NCI-H1048 (cell line): ENCODE results near the gene RCVRN.

ENCODE experiments used
- DNase-seq: peaks from one replicate; lab custom pipeline; 2025; lab: John Stamatoyannopoulos, UW

Gene RCVRN

DNA sequence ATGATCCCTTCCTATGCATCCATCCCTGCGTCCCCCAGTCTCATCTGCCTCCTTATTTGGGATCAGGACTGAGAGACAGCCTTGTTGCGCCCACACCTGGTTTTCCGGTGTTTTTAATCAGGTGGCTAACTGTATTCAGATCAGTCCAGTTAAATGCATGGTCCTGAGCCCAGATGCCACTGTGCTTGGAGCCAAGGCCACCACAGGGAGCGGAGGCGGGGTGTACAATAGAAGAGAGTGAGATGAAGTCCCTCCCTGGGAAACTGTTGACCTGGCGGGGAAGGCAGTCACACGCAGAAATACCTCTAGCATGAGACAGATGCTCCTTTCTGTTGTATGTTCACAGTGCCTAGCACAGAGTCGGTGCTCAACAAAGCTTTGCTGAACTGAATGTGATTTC lies 6.3 kb downstream of the RCVRN start:
- no peak for DNase-seq

GRCh38 chr17:9897372-9897968 lies 7.6 kb downstream of the RCVRN start:
- DNase-seq: no peak

DNA sequence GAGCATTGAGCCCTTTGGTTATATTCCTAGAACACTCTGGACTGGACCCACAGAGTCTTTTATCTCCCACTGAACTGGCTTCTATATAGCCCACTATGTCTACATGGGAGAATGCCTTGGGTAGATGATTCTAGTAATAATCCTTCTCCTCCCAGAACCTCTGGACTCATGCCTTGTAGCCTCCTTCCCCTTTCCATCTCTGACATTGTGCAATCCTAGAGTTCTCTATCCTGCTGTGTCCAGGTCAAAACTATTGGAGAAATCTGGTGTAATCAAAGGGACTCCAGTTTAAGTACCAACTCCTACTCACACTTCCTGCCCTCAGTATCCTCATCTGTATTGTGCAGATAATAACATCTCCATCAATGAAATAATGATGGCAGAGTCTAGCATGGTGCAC lies 9.1 kb downstream of the RCVRN start:
- no peak for DNase-seq

GRCh38 chr17:9894231-9894630 lies 10.8 kb downstream of the RCVRN start:
- DNase-seq: no peak

GRCh38 chr17:9893411-9894012 lies 11.6 kb downstream of the RCVRN start:
- DNase-seq: no peak

GRCh38 chr17:9890124-9890523 lies 14.9 kb downstream of the RCVRN start:
- peak; percentile 35 for DNase-seq

- DNase-seq: no peak
Observed at GRCh38 chr17:9887508-9887907, 17.6 kb downstream of the RCVRN start.

- no peak for DNase-seq
Observed at GRCh38 chr17:9886141-9886930, 18.7 kb downstream of the RCVRN start.

DNA sequence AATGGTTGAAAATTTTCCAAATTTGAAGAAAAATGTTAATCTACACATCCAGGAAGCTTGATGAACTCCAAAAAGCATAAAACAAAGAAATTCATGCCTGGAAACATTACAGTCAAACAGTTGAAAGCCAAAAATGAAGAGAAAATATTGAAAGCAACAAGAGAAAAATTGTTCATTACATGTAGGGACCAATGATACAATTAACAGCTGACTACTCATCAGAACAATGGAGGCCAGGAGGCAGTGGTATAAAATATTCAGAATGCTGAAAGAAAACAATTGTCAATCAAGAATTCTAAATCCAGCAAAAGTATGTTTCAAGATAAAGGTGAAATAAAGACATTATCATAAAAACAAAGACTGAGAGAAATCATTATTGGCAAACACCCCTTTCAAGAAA lies 21.6 kb downstream of the RCVRN start:
- no peak for DNase-seq

- no peak for DNase-seq
Observed at GRCh38 chr17:9880582-9880999, 24.5 kb downstream of the RCVRN start.

DNA sequence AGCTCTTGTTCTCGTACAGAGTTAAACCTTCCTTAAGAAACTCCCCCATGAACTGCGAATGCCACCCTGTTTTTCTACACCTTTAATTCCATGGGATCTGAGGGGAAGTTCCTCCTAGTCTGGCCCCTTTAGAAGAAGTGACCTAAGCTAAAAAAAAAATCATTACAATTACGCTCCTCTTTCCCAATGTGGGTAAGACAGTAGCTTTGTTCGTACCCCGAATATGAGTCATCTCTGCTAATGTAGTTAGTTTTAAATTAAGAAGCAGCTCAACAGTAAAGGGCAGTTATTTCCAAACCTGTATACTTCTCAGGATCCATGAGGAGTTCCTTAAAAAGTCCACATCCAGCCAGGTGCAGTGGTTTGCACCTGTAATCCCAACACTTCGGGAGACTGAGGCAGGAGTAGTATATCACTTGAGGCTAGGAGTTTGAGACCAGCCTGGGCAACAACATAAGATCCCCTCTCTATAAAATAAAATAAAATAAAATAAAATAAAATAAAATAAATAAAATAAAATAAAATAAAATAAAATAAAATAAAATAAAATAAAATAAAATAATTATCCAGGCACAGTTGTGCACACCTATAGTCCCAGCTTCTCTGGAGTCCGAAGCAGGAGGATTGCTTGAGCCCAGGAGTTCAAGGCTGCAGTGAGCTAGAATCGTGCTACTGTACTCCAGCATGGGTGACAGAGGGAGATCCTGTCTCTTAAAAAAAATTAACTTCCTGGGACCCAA lies 26.1 kb downstream of the RCVRN start:
- DNase-seq: no peak

DNA sequence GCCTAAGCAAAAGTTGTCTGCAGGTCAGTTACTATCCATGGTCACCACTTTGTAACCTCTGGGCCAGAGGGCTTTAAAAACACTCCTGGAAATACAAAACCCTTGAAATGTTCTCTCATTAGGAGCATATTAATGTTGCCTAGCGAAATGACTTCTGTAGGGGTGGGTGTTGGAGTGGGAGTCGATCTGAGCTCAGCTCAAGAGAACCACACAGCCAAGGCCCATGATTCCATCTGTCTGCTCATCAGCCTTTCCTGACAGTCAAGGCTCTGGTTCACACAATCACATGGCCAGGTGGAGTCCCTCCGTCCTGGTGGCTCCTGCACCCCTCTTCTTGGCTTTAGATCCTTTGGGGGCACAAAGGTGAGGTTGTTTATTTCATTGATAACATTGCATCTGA lies 26.7 kb downstream of the RCVRN start:
- no peak for DNase-seq

DNA sequence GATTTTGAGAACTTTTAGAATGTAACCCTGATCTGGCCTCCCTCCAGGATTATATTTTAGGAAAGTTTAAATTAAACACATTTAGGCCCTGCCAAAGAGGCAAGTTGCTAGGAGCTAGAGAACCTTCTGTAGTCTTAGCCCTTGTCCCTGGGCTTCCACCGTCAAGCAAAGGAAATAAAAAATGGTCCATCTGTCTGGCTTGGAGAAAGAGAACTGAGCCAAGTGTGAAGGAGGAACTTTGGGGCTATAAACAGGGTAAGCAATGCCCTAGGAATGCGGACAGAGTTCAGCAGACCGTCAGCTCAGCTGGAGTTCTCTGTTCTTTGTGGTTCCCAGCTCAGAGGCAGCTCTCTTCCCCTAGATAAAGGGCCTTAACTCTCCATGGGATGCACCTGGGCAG lies 29.6 kb downstream of the RCVRN start:
- DNase-seq: no peak

DNA sequence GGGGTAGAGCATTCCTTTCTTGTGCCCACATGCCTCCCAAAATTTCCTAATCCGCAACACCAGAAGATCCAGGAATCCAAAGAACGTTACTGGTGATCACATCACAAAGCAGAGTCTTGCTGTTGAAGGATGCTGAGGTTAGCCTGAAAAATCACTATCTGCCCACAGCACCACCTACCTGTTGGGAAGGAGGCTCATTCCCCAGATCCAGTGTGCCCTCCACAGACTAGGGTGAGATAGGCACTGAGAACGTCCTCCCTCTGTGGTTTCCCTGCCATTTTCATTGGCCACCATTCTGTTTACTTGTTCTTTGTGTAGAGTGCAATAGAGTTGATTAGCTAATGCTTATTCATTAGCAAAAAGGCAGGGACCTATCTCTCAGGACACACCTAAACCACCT lies 30.3 kb downstream of the RCVRN start:
- no peak for DNase-seq

GRCh38 chr17:9872852-9873251 lies 32.2 kb downstream of the RCVRN start:
- DNase-seq: no peak

DNA sequence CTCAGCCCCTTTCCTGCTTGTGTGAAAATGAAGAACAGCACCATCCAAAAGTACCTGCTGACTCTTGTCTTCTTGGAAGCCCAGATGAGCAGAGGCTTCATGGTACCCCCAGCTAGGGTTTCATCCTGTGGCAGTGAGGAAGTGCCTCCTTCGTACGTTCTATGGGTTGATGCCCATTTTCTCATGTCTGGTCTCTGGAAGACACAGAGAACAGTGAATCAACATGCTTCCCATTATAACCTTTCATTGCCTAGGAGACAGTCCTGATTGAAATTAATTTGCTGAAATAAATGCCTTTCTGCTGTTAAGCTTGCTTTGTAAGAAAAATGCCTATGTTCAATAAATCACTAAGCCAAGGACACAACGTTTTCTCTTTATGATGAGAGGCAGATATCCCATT lies 36.5 kb downstream of the RCVRN start:
- no peak for DNase-seq

- DNase-seq: no peak
Observed at GRCh38 chr17:9865586-9865985, 39.5 kb downstream of the RCVRN start.

GRCh38 chr17:9862949-9863348 lies 42.1 kb downstream of the RCVRN start:
- DNase-seq: no peak

GRCh38 chr17:9862220-9862619 lies 42.9 kb downstream of the RCVRN start:
- DNase-seq: no peak

GRCh38 chr17:9860851-9861250 lies 44.2 kb downstream of the RCVRN start:
- DNase-seq: no peak

GRCh38 chr17:9859781-9860180 lies 45.3 kb downstream of the RCVRN start:
- no peak for DNase-seq

GRCh38 chr17:9855036-9855435 lies 50.0 kb downstream of the RCVRN start:
- no peak for DNase-seq

DNA sequence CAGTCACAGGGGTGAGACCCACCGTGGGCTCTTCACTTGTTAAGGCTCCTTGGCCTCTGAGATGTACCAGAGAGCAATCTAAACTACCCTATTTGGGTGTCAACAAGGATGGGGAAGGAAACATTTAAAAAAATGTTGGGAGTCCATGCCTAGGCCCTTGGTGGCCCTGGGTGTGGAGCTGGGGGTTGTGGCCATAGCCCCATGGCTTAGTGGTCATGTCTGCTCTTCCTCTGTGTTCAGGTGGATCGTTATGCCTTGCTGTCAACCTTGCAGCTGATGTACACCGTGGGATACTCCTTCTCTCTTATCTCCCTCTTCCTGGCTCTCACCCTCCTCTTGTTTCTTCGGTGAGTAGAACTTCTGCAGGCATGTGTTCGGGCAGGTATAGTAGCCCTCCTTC lies 50.8 kb downstream of the RCVRN start:
- no peak for DNase-seq
